GM12878 (cell line): ENCODE measurements around the gene ATG5. TPM values are rescaled to one million over a fixed set of nuclear protein-coding genes. Genes with fewer than 3 reads are reported as not detected.

Experiments
- ATAC-seq: fragments of 200-7000 bp; cut with Tn5 transposase; 3 replicates; pipeline ENCODE4 v1.9.1; 2020; ENCODE audit warnings: mild to moderate bottlenecking, moderate library complexity
- BruUV-seq: library from RNA; stranded (reverse); fragments of 400-500 nt; replicated peaks from 2 replicates; lab custom pipeline; 2021; lab: Mats Ljungman, UMichigan
- CTCF ChIA-PET: fragments of 300-600 bp; sonication (Branson Sonifier 250); formaldehyde crosslinking; extraction: SDS; loops from one replicate; lab custom pipeline; 2021; ENCODE audit warnings: inconsistent platforms; lab: Yijun Ruan, JAX
- POLR2A ChIA-PET: fragments of 350-600 bp; formaldehyde crosslinking; extraction: SDS; loops from one replicate; lab custom pipeline; 2021; ENCODE audit warnings: inconsistent platforms; lab: Charles Lee
- RAD21 ChIA-PET: fragments of 300-600 bp; sonication (Branson Sonifier 250); formaldehyde crosslinking; loops from one replicate; lab custom pipeline; 2023; ENCODE audit warnings: antibody characterized with exemption; ENCODE audit not compliant: unreplicated experiment; lab: Charles Lee
- SMC1A ChIA-PET: fragments of 300-600 bp; sonication (Branson Sonifier 250); formaldehyde crosslinking; loops from one replicate; lab custom pipeline; 2023; ENCODE audit not compliant: unreplicated experiment, uncharacterized antibody; lab: Charles Lee
- DNase-seq: peaks from one replicate; pipeline ENCODE4 v3.0.0-alpha.2; 2011; ENCODE audit warnings: low read depth, low spot score
- FAIRE-seq: peaks from 3 replicates; lab custom pipeline; 2011; peaks lifted over from hg19 to GRCh38; lab: Jason Lieb, UNC
- H2AFZ ChIP-seq: 2 replicates; pipeline ENCODE4 v1.6.0; 2011; ENCODE audit warnings: low read depth, low read length, control low read depth; ENCODE audit not compliant: control insufficient read depth
- H3K27ac ChIP-seq: 2 replicates; pipeline ENCODE4 v1.5.1; 2011; ENCODE audit warnings: control low read depth; ENCODE audit not compliant: control insufficient read depth, insufficient read depth
- H3K27me3 ChIP-seq, 2 experiments: replicated peaks in 1 of 2; 2 replicates each; pipeline versions ENCODE4 v1.6.0 to v1.6.1; 2011; ENCODE audit warnings: low read length in 1 of 2; ENCODE audit not compliant: control insufficient read depth in 2 of 2, insufficient read depth in 2 of 2
- H3K36me3 ChIP-seq, 2 experiments: 2 replicates each; pipeline ENCODE4 v1.5.1; 2011; ENCODE audit warnings: low read length in 1 of 2; ENCODE audit not compliant: control insufficient read depth in 2 of 2, insufficient read depth in 2 of 2
- H3K4me1 ChIP-seq: 2 replicates; pipeline ENCODE4 v1.6.1; 2011; ENCODE audit warnings: mild to moderate bottlenecking, low read length, moderate library complexity, mixed read lengths; ENCODE audit not compliant: control insufficient read depth, insufficient read depth
- H3K4me2 ChIP-seq: 2 replicates; pipeline ENCODE4 v1.6.0; 2011; ENCODE audit warnings: control low read depth; ENCODE audit not compliant: control insufficient read depth, insufficient read depth
- H3K4me3 ChIP-seq: fragments of 200-600 bp; sonication (generic); 2 replicates; pipeline ENCODE4 v1.5.1; 2016
- H3K79me2 ChIP-seq: 2 replicates; pipeline ENCODE4 v1.6.0; 2011; ENCODE audit warnings: low read length; ENCODE audit not compliant: control insufficient read depth, insufficient read depth
- H3K9ac ChIP-seq: 2 replicates; pipeline ENCODE4 v1.8.0; 2011; ENCODE audit warnings: low read length, control low read depth, mixed read lengths; ENCODE audit not compliant: control insufficient read depth, insufficient read depth
- H3K9me3 ChIP-seq: replicated peaks from 3 replicates; pipeline ENCODE4 v1.5.1; 2011; ENCODE audit warnings: mild to moderate bottlenecking, low read length; ENCODE audit not compliant: control insufficient read depth, insufficient read depth
- H4K20me1 ChIP-seq: 2 replicates; pipeline ENCODE4 v1.6.0; 2011; ENCODE audit not compliant: control insufficient read depth, insufficient read depth
- CBX3 ChIP-seq: fragments of 200-600 bp; sonication (generic); IDR thresholded peaks from 2 replicates; pipeline ENCODE4 v1.6.1; 2016; ENCODE audit warnings: low read depth, borderline replicate concordance
- CHD1 ChIP-seq: IDR thresholded peaks from 2 replicates; pipeline ENCODE4 v1.6.1; 2012; ENCODE audit warnings: low read depth, low read length, improper control_type of control experiment
- FOXK2 ChIP-seq: fragments of 450-650 bp; IDR thresholded peaks from 2 replicates; pipeline ENCODE4 v1.6.1; 2017; ENCODE audit warnings: mild to moderate bottlenecking, moderate library complexity
- FOXM1 ChIP-seq: IDR thresholded peaks from 2 replicates; pipeline ENCODE4 v1.6.1; 2012; ENCODE audit warnings: low read depth, mild to moderate bottlenecking, inconsistent platforms, low read length, moderate library complexity
- HCFC1 ChIP-seq: fragments of 150-350 bp; IDR thresholded peaks from 2 replicates; pipeline ENCODE4 v1.6.1; 2014; ENCODE audit warnings: low read length
- HDAC2 ChIP-seq: fragments of 200-600 bp; sonication (generic); IDR thresholded peaks from 2 replicates; pipeline ENCODE4 v1.6.1; 2017
- LARP7 ChIP-seq: fragments of 450-650 bp; IDR thresholded peaks from 2 replicates; pipeline ENCODE4 v1.6.1; 2017; ENCODE audit warnings: mild to moderate bottlenecking
- POU2F2 ChIP-seq: IDR thresholded peaks from 3 replicates; pipeline ENCODE4 v1.6.1; 2011; ENCODE audit warnings: low read depth, mild to moderate bottlenecking, low read length, borderline replicate concordance
- RCOR1 ChIP-seq: conservative IDR thresholded peaks from 2 replicates; pipeline ENCODE4 v1.6.1; 2012; ENCODE audit warnings: low read depth, low read length, improper control_type of control experiment
- RUNX3 ChIP-seq: IDR thresholded peaks from 2 replicates; pipeline ENCODE4 v1.6.1; 2012; ENCODE audit warnings: low read length, inconsistent platforms
- SMAD1 ChIP-seq: fragments of 450-650 bp; IDR thresholded peaks from 2 replicates; pipeline ENCODE4 v1.6.1; 2018; ENCODE audit warnings: mild to moderate bottlenecking, low read depth; ENCODE audit not compliant: partially characterized antibody
- SMARCA5 ChIP-seq: fragments of 450-650 bp; IDR thresholded peaks from 2 replicates; pipeline ENCODE4 v1.6.1; 2017; ENCODE audit warnings: mild to moderate bottlenecking
- SP1 ChIP-seq: IDR thresholded peaks from one replicate; pipeline ENCODE4 v1.6.1; 2011; ENCODE audit warnings: low read depth, low read length
- SRF ChIP-seq, 2 experiments: IDR thresholded peaks; 2 replicates each; pipeline ENCODE4 v1.6.1; 2011; ENCODE audit warnings: low read depth in 2 of 2, low read length in 2 of 2, mild to moderate bottlenecking in 1 of 2, moderate library complexity in 1 of 2
- TBL1XR1 ChIP-seq: IDR thresholded peaks from 2 replicates; pipeline ENCODE4 v1.6.1; 2012; ENCODE audit warnings: low read depth, low read length, improper control_type of control experiment
- ZNF622 ChIP-seq: fragments of 450-650 bp; IDR thresholded peaks from 2 replicates; pipeline ENCODE4 v1.6.1; 2017; ENCODE audit warnings: mild to moderate bottlenecking, inconsistent platforms
- WGBS: methylation state at CpG from one replicate; pipeline ENCODE4 v1.1.6; 2016; ENCODE audit warnings: low lambda C conversion rate; ENCODE audit not compliant: insufficient replicate concordance, insufficient coverage; ENCODE audit errors: missing lambda C conversion rate; 5-methylcytosine and 5-hydroxymethylcytosine counted together
- in situ Hi-C: fragments of 300-500 bp; cut with MboI; formaldehyde crosslinking; loops from 9 replicates; pipeline ENCODE4 v1.14.3; 2018; ENCODE audit warnings: mixed read lengths
- intact Hi-C: fragments of 100-400 bp; cut with micrococcal nuclease; formaldehyde crosslinking; loops from one replicate; pipeline ENCODE4 v1.14.2; 2022; ENCODE audit not compliant: unreplicated experiment
- polyA plus RNA-seq, 11 experiments: library from polyadenylated mRNA; depleted of rRNA in 4 of 11; unstranded in 6 of 11; stranded (reverse) in 5 of 11; fragments of >200 nt; fragmentation: Nextera tagmentation in 4 of 11; fragmentation: Illumina TruSeq in 1 of 11; extraction: Ambion mirVana in 4 of 11; extraction: Trizol in 1 of 11; gene quantifications; 1 replicate in 1 of 11; 2 replicates in 10 of 11; pipeline versions ENCODE4 v1.2.1 to v1.2.3, GENCODE V29; 2011 to 2016; ENCODE audit warnings: inconsistent platforms in 2 of 11, missing spikeins in 2 of 11, low read depth in 1 of 11
- total RNA-seq, 4 experiments: library from RNA; depleted of rRNA in 3 of 4; stranded (reverse); fragments of >200 nt in 3 of 4; fragmentation: Illumina TruSeq in 1 of 4; extraction: Trizol in 1 of 4; gene quantifications; 2 replicates each; pipeline versions ENCODE4 v1.2.1 to v1.2.3, GENCODE V29; 2013 to 2021
- TF ChIP-seq, protein P1 (sequence below): fragments of 450-650 bp; IDR thresholded peaks from 2 replicates; pipeline ENCODE4 v1.6.1; 2014; ENCODE audit warnings: mild to moderate bottlenecking
- TF ChIP-seq, protein P2 (sequence below): fragments of 450-650 bp; IDR thresholded peaks from 2 replicates; pipeline ENCODE4 v1.6.1; 2017; ENCODE audit warnings: low read depth, mild to moderate bottlenecking, moderate library complexity
- TF ChIP-seq, protein P3 (sequence below): fragments of 450-650 bp; IDR thresholded peaks from 2 replicates; pipeline ENCODE4 v1.6.1; 2017; ENCODE audit warnings: borderline replicate concordance

Gene ATG5
- total and polyA plus RNA-seq, 10 of the 15 experiments (the other 5 are each of a cell fraction or from before 2014, with no cell fraction given), result 12.9 to 51.8 (median 23.9) TPM

DNA sequence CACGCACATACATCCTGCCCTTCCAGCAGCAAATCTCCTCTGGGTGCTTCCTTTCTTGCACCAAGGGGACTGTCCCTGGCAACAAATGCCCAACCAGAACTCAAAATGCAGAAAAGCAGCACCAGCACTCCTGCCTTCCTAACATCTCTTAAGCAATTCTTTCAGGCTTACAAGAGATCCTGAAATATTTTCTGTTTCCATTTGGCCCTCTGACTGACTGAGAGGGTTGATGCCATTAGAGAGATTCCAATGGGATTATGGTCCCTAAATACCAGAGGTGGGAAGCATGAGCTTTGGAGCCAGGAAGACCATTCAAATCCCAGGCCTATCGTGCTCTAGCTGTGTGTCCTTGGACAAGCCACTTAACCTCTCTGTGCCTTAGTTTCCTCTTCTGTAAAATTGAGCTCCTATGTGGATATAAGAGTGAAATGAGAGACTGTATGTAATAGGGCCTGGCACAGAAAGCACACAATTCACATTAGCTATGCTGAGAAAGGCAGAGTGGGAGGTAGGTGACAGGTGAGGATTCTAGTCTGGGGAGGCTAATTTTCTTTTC is 182.6 kb downstream of the ATG5 start (continued):
- TF ChIP-seq, protein P1, sequence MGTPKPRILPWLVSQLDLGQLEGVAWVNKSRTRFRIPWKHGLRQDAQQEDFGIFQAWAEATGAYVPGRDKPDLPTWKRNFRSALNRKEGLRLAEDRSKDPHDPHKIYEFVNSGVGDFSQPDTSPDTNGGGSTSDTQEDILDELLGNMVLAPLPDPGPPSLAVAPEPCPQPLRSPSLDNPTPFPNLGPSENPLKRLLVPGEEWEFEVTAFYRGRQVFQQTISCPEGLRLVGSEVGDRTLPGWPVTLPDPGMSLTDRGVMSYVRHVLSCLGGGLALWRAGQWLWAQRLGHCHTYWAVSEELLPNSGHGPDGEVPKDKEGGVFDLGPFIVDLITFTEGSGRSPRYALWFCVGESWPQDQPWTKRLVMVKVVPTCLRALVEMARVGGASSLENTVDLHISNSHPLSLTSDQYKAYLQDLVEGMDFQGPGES, result no peak

DNA sequence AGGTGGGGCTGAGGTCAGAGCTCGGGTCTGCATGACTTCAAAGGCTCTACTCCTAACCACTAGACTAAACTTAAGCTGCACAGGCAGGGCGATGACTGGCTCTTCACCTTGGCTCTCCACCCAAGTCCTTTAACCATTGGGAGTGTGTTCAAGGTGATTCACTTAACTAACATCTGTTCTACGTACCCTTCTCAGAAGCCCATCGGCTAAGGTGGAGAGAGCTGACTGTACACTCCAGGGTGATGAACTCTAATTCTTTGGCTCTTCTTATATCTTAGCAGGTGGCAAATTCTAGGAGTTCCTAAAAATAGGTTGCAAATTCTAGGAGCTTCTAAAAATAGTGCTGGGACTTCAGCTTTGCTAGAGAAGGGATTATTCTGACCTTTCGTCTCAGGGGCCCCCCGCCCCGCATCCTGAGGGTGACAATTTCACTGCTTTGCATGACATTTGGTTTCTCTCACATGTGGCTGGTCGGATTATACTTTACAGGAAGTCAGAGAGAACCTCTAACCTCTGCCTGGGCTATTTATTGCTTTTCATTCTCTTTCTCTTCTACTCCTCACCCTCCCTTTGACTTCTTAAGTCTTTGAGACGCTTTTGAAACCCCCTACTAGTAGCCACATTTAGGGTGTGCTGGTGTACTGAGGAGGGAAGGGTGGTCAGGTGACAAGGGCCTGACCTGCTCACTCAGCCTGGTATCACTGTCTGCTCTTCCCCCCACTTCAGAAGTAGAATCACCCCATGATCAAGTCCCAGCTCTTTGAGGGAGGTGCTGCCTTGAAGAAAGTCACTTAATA is 183.9 kb downstream of the ATG5 start:
- ChIA-PET RAD21 (interaction anchor here (0.9 to 8.7 kb wide), 24 partner anchors 9 to 659 kb away, joined by 3 to 90 read pairs (median 6); partner anchors contain the start of gene PRDM1), SMC1A (interaction anchor here (0.9 to 18.2 kb wide), 26 partner anchors 9 to 710 kb away, joined by 3 to 217 read pairs (median 8); partner anchors contain the start of gene PRDM1), CTCF (interaction anchor here (0.7 to 4.2 kb wide), 21 partner anchors 10 to 711 kb away, joined by 3 to 61 read pairs (median 6); partner anchors contain the start of gene PRDM1), POLR2A (interaction anchor here (0.7 to 4.7 kb wide), 8 partner anchors 15 to 56 kb away, joined by 3 to 28 read pairs (median 3); no protein-coding TSS in a partner anchor)
- Histone ChIP-seq H3K9me3 (no peaks in the 10 kb centered on the region), H3K27me3 (no peaks in the 10 kb centered on the region), H3K27ac (peak overlapping the region; percentile 91), H2AFZ (no peak overlapping the region), H3K4me2 (peak overlapping the region; percentile 56), H3K4me1 (peaks cover 63% of the 10 kb centered on the region), H3K36me3 (no peaks in the 10 kb centered on the region), H3K79me2 (no peaks in the 10 kb centered on the region), H4K20me1 (no peaks in the 10 kb centered on the region), H3K4me3 (no peak overlapping the region), H3K9ac (peak overlapping the region; percentile 17; the same call in 1 of the 2 replicates)
- in situ Hi-C loops (no loop called here), intact Hi-C loops (loop anchor here (1.0 kb wide), 1 partner anchor 41 kb away; no protein-coding TSS in a partner anchor)
- ATAC-seq (peak; percentile 76), DNase-seq (peak; percentile 85), FAIRE-seq (peak; percentile 80)
- TSS peak; percentile 89 for BruUV-seq
- 13% methylated on average over 9 of the region's 9 CpGs for WGBS
- TF ChIP-seq TBL1XR1, result peak; percentile 80
- TF ChIP-seq FOXK2, result no peak
- no peak for TF ChIP-seq SRF (IDR thresholded peaks at IDR 0.05; ENCODE audit: low read depth in 2 of 2, low read length in 2 of 2)
- TF ChIP-seq, protein P2, sequence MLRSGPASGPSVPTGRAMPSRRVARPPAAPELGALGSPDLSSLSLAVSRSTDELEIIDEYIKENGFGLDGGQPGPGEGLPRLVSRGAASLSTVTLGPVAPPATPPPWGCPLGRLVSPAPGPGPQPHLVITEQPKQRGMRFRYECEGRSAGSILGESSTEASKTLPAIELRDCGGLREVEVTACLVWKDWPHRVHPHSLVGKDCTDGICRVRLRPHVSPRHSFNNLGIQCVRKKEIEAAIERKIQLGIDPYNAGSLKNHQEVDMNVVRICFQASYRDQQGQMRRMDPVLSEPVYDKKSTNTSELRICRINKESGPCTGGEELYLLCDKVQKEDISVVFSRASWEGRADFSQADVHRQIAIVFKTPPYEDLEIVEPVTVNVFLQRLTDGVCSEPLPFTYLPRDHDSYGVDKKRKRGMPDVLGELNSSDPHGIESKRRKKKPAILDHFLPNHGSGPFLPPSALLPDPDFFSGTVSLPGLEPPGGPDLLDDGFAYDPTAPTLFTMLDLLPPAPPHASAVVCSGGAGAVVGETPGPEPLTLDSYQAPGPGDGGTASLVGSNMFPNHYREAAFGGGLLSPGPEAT, result peak; percentile 45
- TF ChIP-seq, protein P3, sequence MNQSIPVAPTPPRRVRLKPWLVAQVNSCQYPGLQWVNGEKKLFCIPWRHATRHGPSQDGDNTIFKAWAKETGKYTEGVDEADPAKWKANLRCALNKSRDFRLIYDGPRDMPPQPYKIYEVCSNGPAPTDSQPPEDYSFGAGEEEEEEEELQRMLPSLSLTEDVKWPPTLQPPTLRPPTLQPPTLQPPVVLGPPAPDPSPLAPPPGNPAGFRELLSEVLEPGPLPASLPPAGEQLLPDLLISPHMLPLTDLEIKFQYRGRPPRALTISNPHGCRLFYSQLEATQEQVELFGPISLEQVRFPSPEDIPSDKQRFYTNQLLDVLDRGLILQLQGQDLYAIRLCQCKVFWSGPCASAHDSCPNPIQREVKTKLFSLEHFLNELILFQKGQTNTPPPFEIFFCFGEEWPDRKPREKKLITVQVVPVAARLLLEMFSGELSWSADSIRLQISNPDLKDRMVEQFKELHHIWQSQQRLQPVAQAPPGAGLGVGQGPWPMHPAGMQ, result no peak
- TF ChIP-seq RUNX3, result peak; percentile 80
- peak; percentile 77 for TF ChIP-seq FOXM1
- TF ChIP-seq SP1, result no peak
- TF ChIP-seq ZNF622, result no peak
- no peak for TF ChIP-seq LARP7
- TF ChIP-seq CBX3, result no peak
- TF ChIP-seq SMARCA5, result 0 out of 2 replicates have a peak, but pooled peaks have one; percentile 18
- TF ChIP-seq POU2F2, result peak; percentile 93; the same call in 2 of the 3 replicates
- no peak for TF ChIP-seq HCFC1
- no peak for TF ChIP-seq CHD1
- no peak for TF ChIP-seq RCOR1
- TF ChIP-seq HDAC2, result no peak
- no peak for TF ChIP-seq SMAD1
